ENCODE data around the gene TIFAB. TPM values are rescaled to one million over a fixed set of nuclear protein-coding genes. Genes with fewer than 3 reads are reported as not detected.

TIFAB gene
- total RNA-seq, 1 experiment from 2014 or later, result not detected

- H3K36me3 ChIP-seq (ENCODE audit: low read depth, low read length), result no peaks in the 10 kb centered on the region
- no peaks in the 10 kb centered on the region for H3F3A ChIP-seq (ENCODE audit: low read length, unreplicated experiment)
- TF ChIP-seq CTCF (conservative IDR thresholded peaks at IDR 0.05; ENCODE audit: low read depth, low read length) (no peak), EZH2 (IDR thresholded peaks at IDR 0.05; ENCODE audit: low read length, unreplicated experiment) (no peak)
- ATAC-seq (no peak), DNase-seq (no peak)
- H3K79me2 ChIP-seq (ENCODE audit: low read length), result no peaks in the 10 kb centered on the region
- H2AFZ ChIP-seq (ENCODE audit: low read length), result no peak overlapping the region
- H3K9ac ChIP-seq (ENCODE audit: low read length), result no peak overlapping the region
- no peak overlapping the region for H3K4me2 ChIP-seq (ENCODE audit: low read length)
- ChIA-PET CTCF (no interaction called here), POLR2A (ENCODE audit: unreplicated experiment) (no interaction called here)
- H3K4me1 ChIP-seq (ENCODE audit: insufficient read depth, low read length), result peaks cover 11% of the 10 kb centered on the region
- no peaks in the 10 kb centered on the region for H3K9me3 ChIP-seq (ENCODE audit: low read length)
- H3K4me3 ChIP-seq (ENCODE audit: low read length), result no peak overlapping the region
- BruUV-seq (replicated peaks), result no TSS peak
- H3K27ac ChIP-seq (ENCODE audit: low read length), result no peak overlapping the region
- H3K27me3 ChIP-seq (ENCODE audit: low read length), result no peaks in the 10 kb centered on the region
- intact Hi-C loops (cut with micrococcal nuclease), result no loop called here
- H4K20me1 ChIP-seq (ENCODE audit: low read length), result no peaks in the 10 kb centered on the region
- H3K9me2 ChIP-seq (replicated peaks; ENCODE audit: low read length), result no peaks in the 10 kb centered on the region
Observed at GRCh38 chr5:135441919-135442318, 10.2 kb downstream of the TIFAB start.

GRCh38 chr5:135441350-135441831, 10.8 kb downstream of the TIFAB start:
- H3K4me3 ChIP-seq (ENCODE audit: low read length), result no peak overlapping the region
- no peak for DNase-seq
- H3K79me2 ChIP-seq (ENCODE audit: low read length), result no peaks in the 10 kb centered on the region
- ChIA-PET POLR2A (ENCODE audit: unreplicated experiment) (no interaction called here), CTCF (interaction anchor here (0.7 kb wide), 1 partner anchor 16 kb away, joined by 7 read pairs; no protein-coding TSS in a partner anchor)
- no peaks in the 10 kb centered on the region for H3K9me2 ChIP-seq (replicated peaks; ENCODE audit: low read length)
- H3K4me2 ChIP-seq (ENCODE audit: low read length), result no peak overlapping the region
- H2AFZ ChIP-seq (ENCODE audit: low read length), result no peak overlapping the region
- no peak overlapping the region for H3K27ac ChIP-seq (ENCODE audit: low read length)
- ATAC-seq, result no peak
- no peaks in the 10 kb centered on the region for H3K36me3 ChIP-seq (ENCODE audit: low read depth, low read length)
- no TSS peak for BruUV-seq (replicated peaks)
- no peak overlapping the region for H3K9ac ChIP-seq (ENCODE audit: low read length)
- H3F3A ChIP-seq (ENCODE audit: low read length, unreplicated experiment), result no peaks in the 10 kb centered on the region
- H3K27me3 ChIP-seq (ENCODE audit: low read length), result no peaks in the 10 kb centered on the region
- TF ChIP-seq EZH2phosphoT487 (IDR thresholded peaks at IDR 0.05; ENCODE audit: borderline replicate concordance, low read length) (no peak), CTCF (conservative IDR thresholded peaks at IDR 0.05; ENCODE audit: low read depth, low read length) (no peak), EZH2 (IDR thresholded peaks at IDR 0.05; ENCODE audit: low read length, unreplicated experiment) (no peak)
- no peaks in the 10 kb centered on the region for H3K9me3 ChIP-seq (ENCODE audit: low read length)
- peaks cover 12% of the 10 kb centered on the region for H3K4me1 ChIP-seq (ENCODE audit: insufficient read depth, low read length)
- intact Hi-C loops (cut with micrococcal nuclease), result no loop called here
- H4K20me1 ChIP-seq (ENCODE audit: low read length), result no peaks in the 10 kb centered on the region

- intact Hi-C loops (cut with micrococcal nuclease), result no loop called here
- ATAC-seq, result no peak
- CTCF ChIA-PET, result interaction anchor here (0.7 kb wide), 1 partner anchor 15 kb away, joined by 7 read pairs; no protein-coding TSS in a partner anchor
Observed at GRCh38 chr5:135440916-135441315, 11.2 kb downstream of the TIFAB start.

More at GRCh38 chr5:135440916-135441315, 11.2 kb downstream of the TIFAB start:
- Histone ChIP-seq H3K79me2 (ENCODE audit: low read length) (no peaks in the 10 kb centered on the region), H4K20me1 (ENCODE audit: low read length) (no peaks in the 10 kb centered on the region), H3K27me3 (ENCODE audit: low read length) (no peaks in the 10 kb centered on the region), H3K9me2 (replicated peaks; ENCODE audit: low read length) (no peaks in the 10 kb centered on the region), H3K27ac (ENCODE audit: low read length) (no peak overlapping the region), H3K36me3 (ENCODE audit: low read depth, low read length) (no peaks in the 10 kb centered on the region), H3F3A (ENCODE audit: low read length, unreplicated experiment) (no peaks in the 10 kb centered on the region), H3K9ac (ENCODE audit: low read length) (no peak overlapping the region), H2AFZ (ENCODE audit: low read length) (no peak overlapping the region), H3K4me2 (ENCODE audit: low read length) (no peak overlapping the region), H3K4me1 (ENCODE audit: insufficient read depth, low read length) (peaks cover 12% of the 10 kb centered on the region), H3K9me3 (ENCODE audit: low read length) (no peaks in the 10 kb centered on the region), H3K4me3 (ENCODE audit: low read length) (no peak overlapping the region)
- no peak for DNase-seq
- no peak for TF ChIP-seq EZH2 (IDR thresholded peaks at IDR 0.05; ENCODE audit: low read length, unreplicated experiment)
- no peak for TF ChIP-seq EZH2phosphoT487 (IDR thresholded peaks at IDR 0.05; ENCODE audit: borderline replicate concordance, low read length)
- TF ChIP-seq CTCF (conservative IDR thresholded peaks at IDR 0.05; ENCODE audit: low read depth, low read length), result no peak
- no TSS peak for BruUV-seq (replicated peaks)
- POLR2A ChIA-PET (ENCODE audit: unreplicated experiment), result no interaction called here
